Tibial nerve (tissue), 4 donors: ENCODE measurements around the gene KRT2. TPM values are rescaled to one million over a fixed set of nuclear protein-coding genes. Genes with fewer than 3 reads are reported as not detected.

Experiments used
- DNase-seq, 2 donors: peaks; one replicate each; pipeline ENCODE4 v3.0.0-alpha.2; 2019; ENCODE audit warnings: low spot score in 2 of 2
- H3K27ac ChIP-seq, 4 donors: fragments of 200-600 bp; sonication (generic) in 3 of 4; one replicate each; pipeline ENCODE4 v1.5.1; 2017 to 2019; ENCODE audit warnings: mild to moderate bottlenecking in 1 of 4
- H3K27me3 ChIP-seq, 2 donors: fragments of 200-600 bp; sonication (generic) in 1 of 2; one replicate each; pipeline versions ENCODE4 v1.5.1 to v1.6.0; 2017 to 2019
- H3K36me3 ChIP-seq, 3 donors: fragments of 200-600 bp; sonication (generic); one replicate each; pipeline ENCODE4 v1.5.1; 2018 to 2019
- H3K4me1 ChIP-seq, 4 donors: fragments of 200-600 bp; sonication (generic) in 3 of 4; one replicate each; pipeline ENCODE4 v1.5.1; 2017 to 2019
- H3K4me3 ChIP-seq, 4 donors: fragments of 200-600 bp; sonication (generic) in 3 of 4; one replicate each; pipeline ENCODE4 v1.5.1; 2017 to 2019; ENCODE audit warnings: mild to moderate bottlenecking in 1 of 4, moderate library complexity in 1 of 4
- H3K9me3 ChIP-seq, 4 donors: fragments of 200-600 bp; sonication (generic) in 3 of 4; one replicate each; pipeline ENCODE4 v1.5.1; 2017 to 2019
- EP300 ChIP-seq, 2 donors: sonication (generic); formaldehyde crosslinking; IDR thresholded peaks; one replicate each; pipeline ENCODE4 v1.6.1; 2017; ENCODE audit warnings: antibody characterized with exemption in 2 of 2, mild to moderate bottlenecking in 1 of 2
- POLR2A ChIP-seq, 2 donors: fragments of 450-650 bp; IDR thresholded peaks; one replicate each; pipeline ENCODE4 v1.6.1; 2017; ENCODE audit warnings: antibody characterized with exemption in 2 of 2, mild to moderate bottlenecking in 2 of 2, moderate library complexity in 2 of 2
- WGBS, 2 donors: methylation state at CpG; one replicate each; pipeline ENCODE4 v1.1.5; 2018; 5-methylcytosine and 5-hydroxymethylcytosine counted together
- total RNA-seq, 4 donors: library from RNA; depleted of rRNA; stranded (reverse); fragments of >200 nt; gene quantifications; one replicate each; pipeline ENCODE4 v1.1.0, GENCODE V29; 2016
- TF ChIP-seq, protein P1 (sequence below), 5 experiments: fragments of 200-600 bp in 3 of 5; fragments of 450-650 bp in 2 of 5; sonication (generic) in 3 of 5; IDR thresholded peaks; one replicate each; pipeline ENCODE4 v1.5.1; 2016 to 2019; ENCODE audit warnings: antibody characterized with exemption in 5 of 5, mild to moderate bottlenecking in 3 of 5, moderate library complexity in 2 of 5

Gene KRT2
- total RNA-seq, 4 donors from 2014 or later = not detected

- peaks cover 0 to 21% of the 10 kb centered on the region in 2 donors for H3K27me3 ChIP-seq
- H3K36me3 ChIP-seq = no peaks in the 10 kb centered on the region
- no peaks in the 10 kb centered on the region for H3K9me3 ChIP-seq
- WGBS, 2 donors = 88 to 97% methylated on average over 6 of the region's 6 CpGs
- no peak overlapping the region for H3K4me3 ChIP-seq
- no peak for DNase-seq
- H3K27ac ChIP-seq = no peak overlapping the region
- TF ChIP-seq EP300 (IDR thresholded peaks at IDR 0.05) (no peak), POLR2A (IDR thresholded peaks at IDR 0.05) (no peak)
- TF ChIP-seq, protein P1, sequence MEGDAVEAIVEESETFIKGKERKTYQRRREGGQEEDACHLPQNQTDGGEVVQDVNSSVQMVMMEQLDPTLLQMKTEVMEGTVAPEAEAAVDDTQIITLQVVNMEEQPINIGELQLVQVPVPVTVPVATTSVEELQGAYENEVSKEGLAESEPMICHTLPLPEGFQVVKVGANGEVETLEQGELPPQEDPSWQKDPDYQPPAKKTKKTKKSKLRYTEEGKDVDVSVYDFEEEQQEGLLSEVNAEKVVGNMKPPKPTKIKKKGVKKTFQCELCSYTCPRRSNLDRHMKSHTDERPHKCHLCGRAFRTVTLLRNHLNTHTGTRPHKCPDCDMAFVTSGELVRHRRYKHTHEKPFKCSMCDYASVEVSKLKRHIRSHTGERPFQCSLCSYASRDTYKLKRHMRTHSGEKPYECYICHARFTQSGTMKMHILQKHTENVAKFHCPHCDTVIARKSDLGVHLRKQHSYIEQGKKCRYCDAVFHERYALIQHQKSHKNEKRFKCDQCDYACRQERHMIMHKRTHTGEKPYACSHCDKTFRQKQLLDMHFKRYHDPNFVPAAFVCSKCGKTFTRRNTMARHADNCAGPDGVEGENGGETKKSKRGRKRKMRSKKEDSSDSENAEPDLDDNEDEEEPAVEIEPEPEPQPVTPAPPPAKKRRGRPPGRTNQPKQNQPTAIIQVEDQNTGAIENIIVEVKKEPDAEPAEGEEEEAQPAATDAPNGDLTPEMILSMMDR (IDR thresholded peaks at IDR 0.05) = no peak
- H3K4me1 ChIP-seq = no peaks in the 10 kb centered on the region
Observed at GRCh38 chr12:52611080-52611468, 40.9 kb downstream of the KRT2 start.

- DNase-seq = no peak
- TF ChIP-seq, protein P1 (IDR thresholded peaks at IDR 0.05) = no peak
- TF ChIP-seq EP300 (IDR thresholded peaks at IDR 0.05) (no peak), POLR2A (IDR thresholded peaks at IDR 0.05) (no peak)
- Histone ChIP-seq H3K27me3 (peaks cover 0 to 21% of the 10 kb centered on the region in 2 donors), H3K4me3 (no peak overlapping the region), H3K27ac (no peak overlapping the region), H3K36me3 (no peaks in the 10 kb centered on the region), H3K9me3 (no peaks in the 10 kb centered on the region), H3K4me1 (no peaks in the 10 kb centered on the region)
- 75 to 77% methylated on average over 8 of the region's 8 CpGs for WGBS, 2 donors
Observed at GRCh38 chr12:52608826-52609630, 43.0 kb downstream of the KRT2 start.

GRCh38 chr12:52608161-52608560 lies 43.9 kb downstream of the KRT2 start:
- Histone ChIP-seq H3K9me3 (no peaks in the 10 kb centered on the region), H3K27me3 (peaks cover 0 to 21% of the 10 kb centered on the region in 2 donors), H3K36me3 (no peaks in the 10 kb centered on the region), H3K4me3 (no peak overlapping the region), H3K4me1 (no peaks in the 10 kb centered on the region), H3K27ac (no peak overlapping the region)
- no peak for DNase-seq
- WGBS, 2 donors = 70 to 77% methylated on average over 6 of the region's 6 CpGs
- TF ChIP-seq, protein P1 (IDR thresholded peaks at IDR 0.05) = no peak
- no peak for TF ChIP-seq EP300 (IDR thresholded peaks at IDR 0.05)
- TF ChIP-seq POLR2A (IDR thresholded peaks at IDR 0.05) = no peak

DNA sequence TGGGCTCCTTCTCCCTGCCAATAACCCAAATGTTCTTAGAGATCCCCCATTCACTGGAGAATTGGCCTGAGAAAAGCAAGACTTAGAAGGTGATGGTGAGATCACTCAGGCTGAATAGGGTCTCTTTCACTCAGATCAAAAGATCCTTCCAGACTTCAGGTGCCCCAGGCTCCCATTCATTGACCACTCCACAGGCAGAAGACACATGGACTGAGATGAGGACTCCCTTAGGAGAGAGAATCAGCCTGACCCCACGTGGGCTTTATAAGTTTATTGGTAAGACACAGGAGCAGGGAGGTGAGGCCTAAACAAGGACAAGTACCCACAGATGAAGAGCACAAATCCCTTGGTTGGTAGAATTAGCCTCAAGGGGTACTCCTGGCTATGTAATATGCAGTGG lies 44.7 kb downstream of the KRT2 start:
- DNase-seq = no peak
- WGBS, 2 donors = 53 to 67% methylated on average over 1 of the region's 1 CpG
- Histone ChIP-seq H3K9me3 (no peaks in the 10 kb centered on the region), H3K4me1 (no peaks in the 10 kb centered on the region), H3K27ac (no peak overlapping the region), H3K4me3 (no peak overlapping the region), H3K36me3 (no peaks in the 10 kb centered on the region), H3K27me3 (peaks cover 0 to 24% of the 10 kb centered on the region in 2 donors)
- TF ChIP-seq, protein P1 (IDR thresholded peaks at IDR 0.05) = no peak
- TF ChIP-seq EP300 (IDR thresholded peaks at IDR 0.05) = no peak
- no peak for TF ChIP-seq POLR2A (IDR thresholded peaks at IDR 0.05)

GRCh38 chr12:52606581-52607218 lies 45.3 kb downstream of the KRT2 start:
- Histone ChIP-seq H3K4me1 (no peaks in the 10 kb centered on the region), H3K9me3 (no peaks in the 10 kb centered on the region), H3K27ac (no peak overlapping the region), H3K4me3 (no peak overlapping the region), H3K36me3 (no peaks in the 10 kb centered on the region), H3K27me3 (peaks cover 0 to 31% of the 10 kb centered on the region in 2 donors)
- no peak for DNase-seq
- WGBS, 2 donors = 74 to 75% methylated on average over 7 of the region's 7 CpGs
- TF ChIP-seq POLR2A (IDR thresholded peaks at IDR 0.05) (no peak), EP300 (IDR thresholded peaks at IDR 0.05) (no peak)
- TF ChIP-seq, protein P1 (IDR thresholded peaks at IDR 0.05) = no peak
